GM19240 (cell line): ENCODE results near the gene ERBB4.

Experiments used
- DNase-seq: peaks from one replicate; pipeline ENCODE4 v3.0.0; 2011; ENCODE audit warnings: low spot score; ENCODE audit not compliant: insufficient read length

ERBB4 gene

GRCh38 chr2:212364112-212364985 lies 174.3 kb downstream of the ERBB4 start:
- no peak for DNase-seq

- no peak for DNase-seq
Measured at GRCh38 chr2:212361174-212361756, 177.3 kb downstream of the ERBB4 start.

- no peak for DNase-seq
Measured at GRCh38 chr2:212360068-212360460, 178.5 kb downstream of the ERBB4 start.

- DNase-seq = no peak
Measured at GRCh38 chr2:212359425-212360067, 179.1 kb downstream of the ERBB4 start.

- no peak for DNase-seq
Measured at GRCh38 chr2:212357606-212358005, 181.0 kb downstream of the ERBB4 start.

- DNase-seq = no peak
Measured at GRCh38 chr2:212354382-212354781, 184.2 kb downstream of the ERBB4 start.

- no peak for DNase-seq
Measured at GRCh38 chr2:212348501-212348900, 190.1 kb downstream of the ERBB4 start.

GRCh38 chr2:212346865-212347264 lies 191.7 kb downstream of the ERBB4 start:
- DNase-seq = no peak

GRCh38 chr2:212345966-212346365 lies 192.6 kb downstream of the ERBB4 start:
- no peak for DNase-seq

- DNase-seq = no peak
Measured at GRCh38 chr2:212344131-212344530, 194.5 kb downstream of the ERBB4 start.

- DNase-seq = no peak
Measured at GRCh38 chr2:212343167-212343566, 195.4 kb downstream of the ERBB4 start.

- DNase-seq = no peak
Measured at GRCh38 chr2:212337486-212338343, 200.9 kb downstream of the ERBB4 start.

- no peak for DNase-seq
Measured at GRCh38 chr2:212337036-212337435, 201.6 kb downstream of the ERBB4 start.

GRCh38 chr2:212330263-212330662 lies 208.3 kb downstream of the ERBB4 start:
- no peak for DNase-seq

- no peak for DNase-seq
Measured at GRCh38 chr2:212328712-212329496, 209.7 kb downstream of the ERBB4 start.

GRCh38 chr2:212328136-212328535 lies 210.5 kb downstream of the ERBB4 start:
- DNase-seq = no peak

GRCh38 chr2:212327171-212327809 lies 211.3 kb downstream of the ERBB4 start:
- no peak for DNase-seq

- DNase-seq = no peak
Measured at GRCh38 chr2:212318636-212319035, 220.0 kb downstream of the ERBB4 start.

- no peak for DNase-seq
Measured at GRCh38 chr2:212314680-212315079, 223.9 kb downstream of the ERBB4 start.

- no peak for DNase-seq
Measured at GRCh38 chr2:212311807-212312404, 226.7 kb downstream of the ERBB4 start.
